CD4-positive, alpha-beta T cell treated with Interleukin-6 at 100 ng/mL for 8 hours (primary cell): Measurements from ENCODE around the gene CDH26.

Experiments used
- DNase-seq: peaks from one replicate; pipeline ENCODE4 v3.0.0-alpha.2; 2020; ENCODE audit warnings: mixed read lengths, low spot score

The CDH26 gene

GRCh38 chr20:59985864-59986263, 27.6 kb downstream of the CDH26 start:
- no peak for DNase-seq

- no peak for DNase-seq
Measured at GRCh38 chr20:59987135-59987534, 28.9 kb downstream of the CDH26 start.

GRCh38 chr20:59988141-59988540, 29.9 kb downstream of the CDH26 start:
- no peak for DNase-seq

- DNase-seq = no peak
Measured at GRCh38 chr20:59992526-59993084, 34.4 kb downstream of the CDH26 start.

- no peak for DNase-seq
Measured at GRCh38 chr20:59993736-59994430, 35.7 kb downstream of the CDH26 start.

- no peak for DNase-seq
Measured at GRCh38 chr20:59994697-59995122, 36.5 kb downstream of the CDH26 start.

GRCh38 chr20:59996108-59996507, 37.9 kb downstream of the CDH26 start:
- no peak for DNase-seq

GRCh38 chr20:59997896-59998295, 39.7 kb downstream of the CDH26 start:
- DNase-seq = no peak

GRCh38 chr20:59999502-59999901, 41.3 kb downstream of the CDH26 start:
- DNase-seq = no peak

- DNase-seq = no peak
Measured at GRCh38 chr20:60000271-60001042, 42.2 kb downstream of the CDH26 start.

- DNase-seq = no peak
Measured at GRCh38 chr20:60001108-60001507, 42.9 kb downstream of the CDH26 start.

- DNase-seq = no peak
Measured at GRCh38 chr20:60003776-60004175, 45.6 kb downstream of the CDH26 start.

GRCh38 chr20:60006261-60006660, 48.0 kb downstream of the CDH26 start:
- DNase-seq = no peak

GRCh38 chr20:60007464-60007863, 49.2 kb downstream of the CDH26 start:
- DNase-seq = no peak

GRCh38 chr20:60008130-60008808, 50.0 kb downstream of the CDH26 start:
- DNase-seq = no peak

- DNase-seq = no peak
Measured at GRCh38 chr20:60009318-60009717, 51.1 kb downstream of the CDH26 start.

GRCh38 chr20:60009826-60010616, 51.8 kb downstream of the CDH26 start:
- no peak for DNase-seq

GRCh38 chr20:60010689-60011458, 52.7 kb downstream of the CDH26 start:
- no peak for DNase-seq

- no peak for DNase-seq
Measured at GRCh38 chr20:60011512-60012507, 53.6 kb downstream of the CDH26 start.
